HG02840 (cell line): ENCODE results near the gene LARGE1.

Experiments used
- ATAC-seq: cut with Tn5 transposase; IDR thresholded peaks from one replicate; pipeline ENCODE4 v1.9.1; 2021; ENCODE audit warnings: mild to moderate bottlenecking, moderate library complexity, moderate number of reproducible peaks; ENCODE audit not compliant: unreplicated experiment, low FRiP score

LARGE1 gene

DNA sequence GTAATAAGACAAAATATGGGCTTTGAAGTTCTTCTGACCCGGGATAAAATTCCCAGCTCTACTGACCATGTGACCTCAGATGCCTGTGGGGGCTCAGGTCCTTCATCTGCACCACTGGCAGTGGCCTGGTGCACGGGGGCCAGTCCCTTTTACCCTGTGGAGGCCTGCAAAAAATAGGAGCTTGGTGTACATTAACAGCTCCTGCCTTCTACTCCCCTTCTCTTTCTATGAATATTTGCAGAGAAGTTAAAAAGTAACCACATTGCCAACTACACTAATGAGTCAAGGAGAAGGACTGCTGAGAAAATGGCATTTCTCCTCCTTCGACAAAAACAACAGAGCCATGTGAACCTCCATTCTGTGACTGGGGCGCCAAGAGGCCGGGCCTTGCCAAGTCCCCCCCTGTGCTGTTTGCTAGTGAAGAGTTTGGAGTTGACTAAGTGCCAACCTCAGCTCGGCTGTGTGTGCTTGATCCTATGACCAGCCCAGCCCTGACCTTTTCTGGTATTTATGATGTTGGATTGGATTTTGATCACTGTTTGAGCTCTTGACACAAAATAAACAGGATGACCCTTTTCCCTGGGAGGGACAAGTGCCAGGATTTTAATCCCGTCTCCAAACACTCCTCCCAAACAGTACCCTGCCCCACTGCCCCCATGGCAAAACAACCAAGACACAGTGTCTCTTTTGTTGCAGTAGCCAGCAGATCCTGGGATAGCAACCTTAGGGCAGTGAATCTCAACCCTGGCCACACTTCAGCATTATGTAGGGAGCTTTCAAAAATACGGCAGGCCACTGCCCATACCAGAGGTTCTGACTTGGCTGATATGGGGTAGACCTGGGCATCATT is 380.1 kb downstream of the LARGE1 start:
- no peak for ATAC-seq

DNA sequence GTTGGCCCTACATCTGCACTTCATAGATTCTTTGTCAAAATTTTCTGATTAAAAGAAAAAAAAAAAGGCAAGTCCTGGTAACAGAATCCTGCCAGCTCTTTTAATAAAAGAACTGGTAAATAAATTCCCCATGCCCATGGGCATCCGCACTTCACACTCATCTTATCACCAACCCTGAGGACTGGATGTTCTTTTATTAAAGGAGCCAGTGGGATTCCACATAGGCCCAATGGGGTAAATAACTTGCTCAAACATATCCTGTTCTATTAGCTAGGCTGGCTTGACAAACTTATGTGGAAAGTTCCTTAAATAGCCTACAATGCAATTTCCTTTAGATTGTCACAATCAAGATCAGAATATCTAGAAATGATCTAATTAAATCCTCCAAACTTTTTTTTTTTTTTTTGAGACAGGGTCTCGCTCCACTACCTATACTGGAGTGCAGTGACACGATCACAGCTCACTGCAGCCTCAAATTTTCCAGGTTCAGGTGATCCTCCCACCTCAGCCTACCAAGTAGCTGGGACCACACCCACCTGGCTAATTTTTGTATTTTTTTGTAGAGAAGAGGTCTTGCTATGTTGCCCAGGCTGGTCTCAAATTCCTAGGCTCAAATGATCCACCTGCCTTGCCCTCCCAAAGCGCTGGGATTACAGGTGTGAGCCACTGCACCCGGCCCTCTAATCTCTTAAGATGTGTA is 380.9 kb downstream of the LARGE1 start:
- ATAC-seq: no peak

DNA sequence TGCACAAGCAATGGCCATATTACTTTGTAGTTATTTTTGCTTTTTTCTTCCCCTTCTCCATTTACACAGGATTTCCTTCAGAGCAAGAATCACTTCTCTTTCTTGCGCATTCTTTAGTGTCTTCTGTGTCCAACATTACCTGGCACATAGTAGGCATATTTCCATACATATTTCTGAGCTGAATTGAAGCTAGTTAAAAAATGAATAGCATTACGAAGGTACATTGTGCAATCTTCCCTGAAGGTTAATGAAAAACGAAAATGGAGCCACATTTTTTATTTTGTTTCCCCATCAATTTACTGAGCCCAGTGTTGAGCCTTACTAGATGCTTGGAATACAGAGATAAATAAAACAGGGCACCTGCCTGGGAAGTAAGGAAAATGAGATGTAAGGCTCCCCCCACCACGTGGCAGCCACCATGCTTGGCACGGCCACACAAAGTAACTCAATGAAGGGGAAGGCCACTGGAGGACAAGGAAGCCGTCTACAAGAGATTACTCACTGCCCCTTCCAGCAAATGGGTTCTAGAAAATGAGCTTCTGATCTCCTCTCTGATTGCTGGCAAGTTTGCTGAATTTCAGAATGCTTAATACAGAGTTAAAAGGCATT is 381.9 kb downstream of the LARGE1 start:
- no peak for ATAC-seq

DNA sequence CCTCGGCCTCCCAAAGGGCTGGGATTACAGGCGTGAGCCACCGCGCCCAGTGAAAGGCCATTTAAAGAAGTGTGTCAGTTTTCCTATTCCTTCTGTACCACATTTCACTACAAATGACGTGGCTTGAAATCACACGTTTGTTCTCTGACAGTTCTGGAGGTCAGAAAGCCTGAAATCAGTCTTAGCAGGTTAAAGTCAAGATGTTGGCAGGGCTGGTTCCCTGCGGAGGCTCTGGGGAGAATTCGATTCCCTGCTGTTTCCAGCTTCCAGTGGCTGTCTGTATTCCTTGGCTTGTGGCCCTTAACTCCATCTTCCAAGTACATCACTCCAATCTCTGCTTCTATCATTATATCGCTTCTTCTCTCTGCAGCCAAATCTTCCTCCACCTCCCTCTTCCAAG is 383.2 kb downstream of the LARGE1 start:
- no peak for ATAC-seq

DNA sequence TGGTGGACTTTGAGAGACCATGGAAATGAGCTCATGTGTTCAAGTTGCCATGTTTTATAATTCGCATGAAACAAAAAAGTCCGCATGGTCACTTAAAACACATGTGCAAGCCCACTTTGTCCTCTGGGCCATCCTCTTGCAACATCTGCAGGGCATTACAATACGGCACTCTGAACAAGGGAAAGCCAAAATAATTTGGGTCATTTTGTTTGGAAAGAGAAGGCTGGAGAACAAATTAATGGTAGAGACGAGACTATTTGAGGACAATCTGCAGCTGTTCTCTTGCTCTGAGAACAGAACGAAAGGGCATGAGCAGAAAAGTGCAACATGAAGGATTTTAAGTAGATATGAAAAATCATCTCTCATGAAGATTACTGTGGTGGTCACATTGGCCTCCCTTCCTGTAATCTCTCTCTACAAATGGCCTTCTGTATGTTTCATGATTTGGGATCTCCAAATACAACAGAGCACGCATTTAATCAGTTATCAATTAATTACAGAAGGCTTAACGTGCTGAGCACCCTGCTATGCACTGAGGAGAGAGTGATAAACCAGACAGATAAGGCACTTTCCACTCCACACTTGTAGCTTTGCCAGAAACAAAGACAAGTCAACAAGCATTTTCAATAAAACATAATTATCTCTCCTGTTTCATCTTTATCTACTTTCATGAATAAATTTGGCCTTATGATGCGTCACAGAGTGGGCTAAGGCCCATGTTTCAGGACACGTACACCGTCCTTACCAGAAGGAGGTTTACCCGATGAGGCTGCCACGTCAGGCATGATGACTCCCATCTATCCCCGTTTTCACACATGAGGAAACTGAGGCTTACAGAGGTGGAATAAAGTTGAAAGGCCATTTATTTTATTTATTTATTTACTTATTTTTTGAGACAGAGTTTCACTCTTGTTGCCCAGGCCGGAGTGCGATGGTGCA is 384.1 kb downstream of the LARGE1 start:
- no peak for ATAC-seq

DNA sequence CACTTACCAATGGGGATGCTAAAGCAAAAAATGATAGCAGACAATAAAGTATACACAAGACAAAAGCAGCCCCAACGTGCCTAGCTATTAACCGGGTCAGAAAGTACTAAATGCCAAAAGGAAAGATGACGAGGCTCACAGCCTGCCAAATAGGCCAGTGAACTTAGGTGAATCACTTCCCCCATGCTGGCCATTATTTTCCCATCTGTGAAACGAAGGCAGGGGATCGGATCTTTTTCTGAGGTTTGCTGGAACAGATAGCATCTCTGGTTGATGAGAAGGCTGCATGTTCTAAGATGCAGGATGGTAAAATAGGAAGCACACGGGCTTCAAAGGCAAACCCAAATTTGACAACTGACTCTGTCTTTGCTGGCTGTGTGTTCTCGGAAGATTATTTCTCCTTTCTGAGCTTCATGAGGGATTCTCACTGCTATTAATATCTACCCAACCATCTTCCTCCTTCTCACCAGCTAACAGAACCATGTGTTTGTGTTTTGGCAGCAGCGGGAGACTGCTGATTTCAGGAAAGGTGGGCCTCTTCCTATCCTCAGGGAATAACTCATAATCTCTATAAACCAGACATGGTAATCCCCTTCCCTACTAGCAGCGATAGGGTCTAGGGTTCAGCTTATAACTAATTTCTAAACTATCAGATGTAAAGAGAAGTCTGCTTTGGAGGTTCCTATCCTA is 390.7 kb downstream of the LARGE1 start:
- ATAC-seq: no peak

DNA sequence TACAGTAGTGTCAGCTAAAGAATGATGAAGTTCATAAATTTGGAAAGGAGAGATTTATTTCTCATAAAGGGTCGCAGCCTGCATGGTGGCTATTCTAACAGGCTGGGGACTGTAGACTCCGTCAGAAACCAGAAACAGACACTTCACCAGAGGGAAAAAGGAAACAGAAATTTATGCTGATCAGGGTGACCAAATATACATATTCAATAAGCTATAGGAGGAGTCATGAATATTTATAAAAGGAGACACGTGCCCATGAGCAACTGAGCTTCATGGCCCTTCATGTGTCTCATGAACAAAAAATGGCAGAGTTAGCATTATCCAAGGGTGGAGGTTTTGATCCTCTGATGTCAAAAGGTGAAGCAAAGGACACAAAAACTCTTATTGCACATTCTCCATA is 392.1 kb downstream of the LARGE1 start:
- no peak for ATAC-seq

DNA sequence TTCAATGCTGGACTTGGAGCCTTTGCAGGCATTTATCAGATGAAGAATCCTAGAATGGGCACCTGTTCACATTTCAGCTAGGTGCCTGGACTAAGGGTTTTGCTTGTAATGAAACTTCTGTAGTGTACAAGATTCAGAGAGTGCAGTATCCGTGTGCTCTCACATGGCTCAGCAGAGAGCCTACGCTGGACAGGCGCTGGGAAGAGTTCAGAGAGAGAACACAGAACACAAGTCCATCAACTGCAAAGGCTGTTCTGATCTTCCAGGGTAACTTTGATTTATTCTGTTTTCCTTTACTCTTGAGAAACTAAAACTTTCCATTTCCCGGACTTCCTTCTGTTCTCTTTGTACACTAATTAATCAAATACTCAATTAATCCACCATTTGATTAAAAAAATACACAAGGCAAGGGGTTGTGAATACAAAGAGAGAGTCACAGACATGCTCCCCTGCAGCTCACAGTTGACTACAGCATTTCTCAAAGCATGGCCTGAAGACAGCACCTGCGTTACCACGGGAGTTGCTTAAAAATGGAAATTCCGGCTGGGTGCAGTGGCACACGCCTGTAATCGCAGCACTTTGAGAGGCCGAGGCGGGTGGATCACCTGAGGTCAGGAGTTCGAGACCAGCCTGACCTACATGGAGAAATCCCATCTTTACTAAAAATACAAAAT is 393.7 kb downstream of the LARGE1 start:
- ATAC-seq: no peak

DNA sequence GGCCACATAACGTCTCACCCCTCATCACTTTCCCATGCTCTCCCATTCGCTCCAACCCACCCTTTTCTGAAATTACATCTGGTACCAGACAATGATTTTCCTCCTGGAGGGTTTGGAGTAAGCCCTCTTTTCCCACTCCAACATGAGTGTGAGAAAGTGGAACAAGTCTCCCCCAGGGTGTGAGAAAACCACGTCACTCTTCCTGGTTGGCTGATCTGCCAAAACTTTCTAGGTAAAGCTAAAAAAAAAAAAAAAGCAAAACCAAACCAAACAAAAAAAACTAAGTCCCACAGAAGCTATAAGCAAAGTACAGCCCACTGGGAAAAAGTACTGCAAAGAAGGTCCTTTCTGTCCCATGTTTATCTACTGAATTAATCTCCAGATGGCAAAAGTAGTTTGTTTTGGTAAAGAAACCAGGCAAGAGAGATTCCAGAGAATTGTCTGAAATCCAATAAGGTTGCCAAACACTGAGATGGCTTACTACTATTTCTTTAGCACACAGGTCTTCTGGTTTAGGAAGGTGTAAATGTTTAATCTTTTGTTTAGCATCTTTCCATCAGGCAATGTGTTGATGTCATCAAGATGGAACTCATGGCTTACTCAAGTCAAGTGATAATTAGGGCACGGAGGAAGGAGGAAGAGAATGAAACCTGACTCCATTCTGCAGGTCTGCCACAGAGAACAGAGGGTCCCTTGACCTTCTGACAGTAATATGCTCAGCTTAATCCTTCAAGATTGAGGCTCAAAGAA is 395.6 kb downstream of the LARGE1 start:
- ATAC-seq: no peak

DNA sequence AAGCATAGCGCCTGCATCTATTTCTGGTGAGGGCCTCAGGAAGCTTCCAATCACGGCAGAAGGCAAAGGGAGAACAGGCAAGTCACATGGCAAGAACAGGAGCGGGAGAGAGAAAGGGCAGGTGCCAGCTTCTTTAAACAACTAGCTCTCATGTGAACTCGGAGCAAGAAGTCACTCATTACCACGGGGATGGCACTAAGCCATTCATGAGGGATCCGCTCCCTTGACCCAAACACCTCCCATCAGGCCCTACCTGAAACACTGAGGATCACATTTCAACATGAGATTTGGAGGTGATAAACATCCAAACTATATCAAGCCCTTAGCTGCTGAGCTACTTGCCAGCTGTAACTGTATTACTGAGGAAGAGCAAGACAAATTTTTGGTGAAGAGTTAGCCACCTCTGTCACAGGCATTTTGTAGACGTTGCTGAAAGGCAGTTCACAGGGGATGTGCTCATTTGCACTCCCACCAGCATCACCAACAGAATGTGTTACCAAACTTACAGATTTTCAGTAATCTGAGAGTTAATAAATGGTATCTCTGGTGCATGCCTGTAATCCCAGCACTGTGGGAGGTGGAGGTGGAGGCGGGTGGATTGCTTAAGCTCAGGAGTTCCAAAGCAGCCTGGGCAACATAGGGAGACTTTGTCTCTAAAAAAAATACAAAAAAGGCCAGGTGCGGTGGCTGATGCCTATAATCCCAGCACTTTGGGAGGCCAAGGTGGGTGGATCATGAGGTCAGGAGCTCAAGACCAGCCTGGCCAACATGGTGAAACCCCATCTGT is 398.2 kb downstream of the LARGE1 start:
- ATAC-seq: no peak

DNA sequence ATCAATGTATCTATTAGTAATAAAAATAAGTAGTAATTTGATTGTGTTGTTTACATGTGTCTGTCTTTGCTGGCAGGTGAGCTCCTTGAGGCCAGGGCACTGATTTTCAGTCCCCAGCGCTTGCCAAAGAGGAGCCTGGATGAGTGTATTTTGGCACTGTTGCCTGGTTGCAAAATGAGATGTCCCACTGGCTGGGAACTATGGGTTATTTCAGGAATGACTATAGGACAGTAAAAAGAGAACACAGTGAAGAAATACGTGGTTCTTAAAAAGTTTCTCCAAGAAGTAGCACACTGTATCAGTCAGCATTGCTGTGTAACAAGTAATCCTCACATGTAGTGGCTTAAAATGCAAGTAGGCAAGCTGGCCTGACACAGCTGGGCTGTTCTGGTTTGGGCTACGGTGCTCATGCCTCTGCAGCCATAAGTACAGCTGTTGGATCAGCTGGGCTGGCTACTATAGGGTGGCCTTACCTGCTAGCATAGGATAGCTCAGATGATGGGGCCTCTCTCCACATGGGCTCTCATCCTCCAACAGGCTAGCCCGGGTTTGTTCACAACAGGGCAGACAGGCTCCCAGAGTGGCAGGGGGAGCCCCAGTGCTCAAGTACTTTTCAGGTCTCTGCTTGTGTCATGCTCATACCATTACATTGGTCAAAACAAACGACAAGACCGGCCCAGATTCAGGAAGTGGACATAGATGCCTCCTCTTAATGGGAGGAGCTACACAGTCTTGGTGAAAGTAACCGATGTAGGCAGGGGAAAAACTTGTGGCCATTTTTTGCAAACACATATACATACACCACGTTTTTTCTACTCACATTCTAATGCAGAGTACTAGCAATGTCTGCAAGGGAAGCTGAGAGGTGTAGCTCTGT is 399.1 kb downstream of the LARGE1 start:
- ATAC-seq: no peak

DNA sequence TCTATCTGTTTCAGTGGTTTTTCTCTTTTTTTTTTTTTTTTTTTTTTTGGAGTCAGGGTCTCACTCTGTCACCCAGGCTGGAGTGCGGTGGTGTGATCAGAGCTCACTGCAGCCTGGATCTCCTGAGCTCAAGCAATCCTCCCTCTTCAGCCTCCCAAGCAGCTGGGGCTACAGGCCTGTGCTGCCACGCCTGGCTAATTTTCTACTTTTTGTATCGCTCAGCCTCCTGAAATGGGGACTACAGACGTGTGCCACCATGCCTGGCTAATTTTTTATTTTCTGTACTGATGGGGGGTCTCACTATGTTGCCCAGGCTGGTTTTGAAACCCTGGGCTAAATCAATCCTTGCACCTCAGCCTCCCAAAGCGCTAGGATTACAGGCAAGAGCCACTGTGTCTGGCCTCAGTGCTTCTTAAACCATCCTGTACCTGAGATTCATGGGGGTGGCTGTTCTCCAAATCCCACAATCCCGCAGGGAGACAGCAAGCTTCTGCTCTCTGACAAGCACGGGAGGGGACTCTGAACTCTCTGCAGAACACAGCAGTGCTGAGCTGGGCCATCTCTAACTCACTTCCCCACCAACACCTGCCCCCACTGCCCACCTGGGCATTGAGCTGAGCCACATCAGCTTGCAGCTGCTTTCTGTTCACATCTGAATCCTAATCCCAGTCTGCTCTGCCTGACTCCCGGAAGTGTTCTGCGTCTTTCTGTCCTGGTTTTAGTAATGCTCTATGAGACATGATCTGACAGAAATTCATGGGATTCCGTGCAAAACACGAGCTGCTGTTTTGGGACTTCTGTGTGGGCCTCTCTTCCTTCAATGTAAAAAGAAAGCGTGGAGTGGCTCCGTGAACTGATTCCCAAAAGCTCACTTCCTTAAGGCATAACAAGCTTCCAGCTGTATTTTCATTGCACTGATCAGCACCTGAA is 400.0 kb downstream of the LARGE1 start:
- no peak for ATAC-seq

DNA sequence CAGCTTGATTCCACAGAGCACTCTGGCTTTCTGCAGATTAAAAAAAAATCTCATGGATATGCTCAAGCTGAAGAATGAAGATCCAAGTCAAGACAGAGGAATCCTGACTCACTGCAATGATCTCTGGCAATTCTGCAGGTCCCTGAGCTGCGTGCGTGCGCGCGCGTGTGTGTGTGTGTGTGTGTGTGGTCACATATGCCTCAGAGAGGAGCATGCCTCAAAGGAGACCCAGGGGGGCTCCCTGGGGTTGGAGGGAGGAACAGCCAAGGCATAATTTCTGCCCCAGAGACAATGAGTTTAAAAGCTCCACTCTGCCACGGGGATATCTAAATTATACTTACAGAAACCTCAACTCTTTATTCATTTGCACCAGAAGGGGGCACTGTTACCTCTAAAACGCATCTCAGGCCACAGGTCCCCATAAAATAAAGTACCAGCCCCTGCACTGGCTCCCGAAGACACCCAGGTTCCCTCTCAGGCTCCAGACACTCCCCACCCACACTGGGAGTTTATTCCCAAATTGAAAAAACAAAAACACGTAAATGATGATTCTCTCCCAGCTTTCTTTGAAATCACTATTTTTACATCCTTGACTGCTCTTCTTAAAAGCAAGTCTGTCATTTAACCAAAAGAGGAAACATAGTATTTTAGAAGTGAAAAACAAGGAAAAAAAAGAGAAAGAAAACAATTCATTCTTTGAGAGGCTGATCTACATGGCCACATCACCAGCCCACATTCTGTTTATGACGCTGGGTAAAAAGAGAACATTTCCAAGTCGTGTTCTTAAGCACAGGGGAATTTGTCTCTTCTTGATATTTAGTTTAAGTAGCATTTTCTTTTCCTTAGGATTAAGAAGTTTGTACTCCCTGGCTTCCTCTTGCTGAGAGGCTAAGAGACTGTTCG is 401.0 kb downstream of the LARGE1 start:
- no peak for ATAC-seq

DNA sequence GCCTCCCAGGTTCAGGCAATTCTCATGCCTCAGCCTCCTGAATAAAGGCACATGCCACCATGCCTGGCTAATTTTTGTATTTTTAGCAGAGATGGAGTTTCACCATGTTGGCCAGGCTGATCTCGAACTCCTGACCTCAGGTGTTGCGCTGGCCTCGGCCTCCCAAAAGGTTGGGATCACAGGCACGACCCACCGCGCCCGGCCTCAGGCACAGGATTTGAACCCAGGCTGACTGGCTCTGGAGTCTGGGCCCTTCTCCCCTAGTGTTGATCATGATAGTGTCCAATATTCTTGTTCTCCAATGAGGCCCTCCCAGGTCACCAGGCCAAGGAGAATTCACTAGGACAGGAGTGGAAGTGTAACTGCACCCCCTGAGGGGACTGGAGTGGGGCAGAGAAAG is 401.9 kb downstream of the LARGE1 start:
- no peak for ATAC-seq

DNA sequence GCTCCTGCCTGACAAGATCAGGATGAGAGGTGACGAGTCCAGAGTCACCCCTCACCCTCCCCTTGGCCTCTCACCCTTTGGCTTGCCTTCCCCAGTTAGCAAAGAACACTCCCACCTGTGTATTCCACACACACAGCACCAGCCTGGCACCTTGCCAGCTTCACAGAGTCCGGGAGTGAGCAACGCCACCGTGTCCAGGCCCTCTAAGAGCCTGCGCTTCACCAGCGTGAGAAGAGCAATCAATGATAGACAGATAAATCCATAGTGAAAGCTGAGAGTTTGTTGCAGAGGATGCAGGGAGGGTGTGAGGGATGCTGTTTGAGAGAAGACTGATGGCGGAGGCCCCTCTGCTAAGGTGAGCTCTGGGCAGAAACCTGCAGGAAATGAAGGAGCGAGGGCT is 404.5 kb downstream of the LARGE1 start:
- ATAC-seq: no peak
